ENCODE data around the gene FZR1. TPM values are rescaled to one million over a fixed set of nuclear protein-coding genes. Genes with fewer than 3 reads are reported as not detected.
A peak's percentile ranks its signal among the peaks of the same experiment; 100 is the strongest.

Gene FZR1
- total and polyA plus RNA-seq, 2 experiments from 2014 or later: 16.1 to 39.2 TPM

DNA sequence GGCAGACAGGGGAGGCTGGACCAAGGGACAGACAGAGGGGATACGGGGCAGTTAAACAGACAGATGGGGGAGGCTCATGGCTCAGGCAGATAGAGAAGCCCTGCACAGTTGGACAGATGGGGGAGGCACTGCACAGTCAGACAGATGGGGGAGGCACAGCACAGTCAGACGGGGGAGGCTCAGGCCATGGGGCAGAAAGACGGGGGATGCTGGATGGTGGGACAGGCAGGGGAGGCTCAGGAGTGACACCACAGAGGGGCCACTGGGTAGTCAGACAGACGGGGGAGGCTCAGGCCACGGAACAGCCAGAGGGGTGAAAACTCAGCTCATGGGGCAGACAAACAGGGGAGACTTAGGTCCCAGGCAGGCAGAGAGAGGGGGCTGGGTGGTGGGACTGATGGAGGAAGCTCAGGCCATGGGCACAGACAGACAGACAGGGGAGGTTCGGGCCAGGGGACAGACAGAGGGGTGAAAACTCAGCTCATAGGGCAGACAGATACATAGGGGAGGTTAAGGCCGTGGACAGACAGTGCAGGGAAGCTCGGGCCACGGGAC, 50.4 kb downstream of the FZR1 start (continued):
- TF ChIP-seq CREB1 (CRISPR knock-in tag; IDR thresholded peaks at IDR 0.05; ENCODE audit: low read depth): no peak
- TF ChIP-seq, protein P1, sequence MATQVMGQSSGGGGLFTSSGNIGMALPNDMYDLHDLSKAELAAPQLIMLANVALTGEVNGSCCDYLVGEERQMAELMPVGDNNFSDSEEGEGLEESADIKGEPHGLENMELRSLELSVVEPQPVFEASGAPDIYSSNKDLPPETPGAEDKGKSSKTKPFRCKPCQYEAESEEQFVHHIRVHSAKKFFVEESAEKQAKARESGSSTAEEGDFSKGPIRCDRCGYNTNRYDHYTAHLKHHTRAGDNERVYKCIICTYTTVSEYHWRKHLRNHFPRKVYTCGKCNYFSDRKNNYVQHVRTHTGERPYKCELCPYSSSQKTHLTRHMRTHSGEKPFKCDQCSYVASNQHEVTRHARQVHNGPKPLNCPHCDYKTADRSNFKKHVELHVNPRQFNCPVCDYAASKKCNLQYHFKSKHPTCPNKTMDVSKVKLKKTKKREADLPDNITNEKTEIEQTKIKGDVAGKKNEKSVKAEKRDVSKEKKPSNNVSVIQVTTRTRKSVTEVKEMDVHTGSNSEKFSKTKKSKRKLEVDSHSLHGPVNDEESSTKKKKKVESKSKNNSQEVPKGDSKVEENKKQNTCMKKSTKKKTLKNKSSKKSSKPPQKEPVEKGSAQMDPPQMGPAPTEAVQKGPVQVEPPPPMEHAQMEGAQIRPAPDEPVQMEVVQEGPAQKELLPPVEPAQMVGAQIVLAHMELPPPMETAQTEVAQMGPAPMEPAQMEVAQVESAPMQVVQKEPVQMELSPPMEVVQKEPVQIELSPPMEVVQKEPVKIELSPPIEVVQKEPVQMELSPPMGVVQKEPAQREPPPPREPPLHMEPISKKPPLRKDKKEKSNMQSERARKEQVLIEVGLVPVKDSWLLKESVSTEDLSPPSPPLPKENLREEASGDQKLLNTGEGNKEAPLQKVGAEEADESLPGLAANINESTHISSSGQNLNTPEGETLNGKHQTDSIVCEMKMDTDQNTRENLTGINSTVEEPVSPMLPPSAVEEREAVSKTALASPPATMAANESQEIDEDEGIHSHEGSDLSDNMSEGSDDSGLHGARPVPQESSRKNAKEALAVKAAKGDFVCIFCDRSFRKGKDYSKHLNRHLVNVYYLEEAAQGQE (IDR thresholded peaks at IDR 0.05; ENCODE audit: unreplicated experiment): no peak
- TF ChIP-seq CTCF (conservative IDR thresholded peaks at IDR 0.05; ENCODE audit: low read depth in 2 of 2): no peak
- TF ChIP-seq EZH2 (IDR thresholded peaks at IDR 0.05; ENCODE audit: low read depth, unreplicated experiment): no peak
- TF ChIP-seq EZH2phosphoT487 (IDR thresholded peaks at IDR 0.05; ENCODE audit: unreplicated experiment): no peak

- no peak overlapping the region for H2AFZ ChIP-seq
Observed at GRCh38 chr19:3556978-3557460, 50.9 kb downstream of the FZR1 start.

More at GRCh38 chr19:3556978-3557460, 50.9 kb downstream of the FZR1 start:
- no peaks in the 10 kb centered on the region; the same call in 2 of the 3 replicates for H3K36me3 Mint-ChIP-seq (ENCODE audit: low read depth)
- Histone ChIP-seq H3K4me2 (peak overlapping the region; percentile 86), H3K9me2 (ENCODE audit: insufficient read depth) (no peaks in the 10 kb centered on the region), H3K27ac (ENCODE audit: low read depth) (no peak overlapping the region), H3K27me3 (ENCODE audit: insufficient read depth) (peaks cover 10% of the 10 kb centered on the region; the same call in 1 of the 2 replicates), H3K36me3 (ENCODE audit: insufficient read depth) (no peaks in the 10 kb centered on the region), H3K4me1 (ENCODE audit: insufficient read depth) (no peaks in the 10 kb centered on the region; the same call in 1 of the 2 replicates), H4K20me1 (replicated peaks; ENCODE audit: insufficient read depth) (peaks cover 6% of the 10 kb centered on the region; the same call in 1 of the 2 replicates), H3K4me3 (peak overlapping the region; percentile 85), H3F3A (replicated peaks; ENCODE audit: low read depth) (no peaks in the 10 kb centered on the region), H3K79me2 (replicated peaks; ENCODE audit: insufficient read depth) (peaks cover 18% of the 10 kb centered on the region)
- TF ChIP-seq JUNB (IDR thresholded peaks at IDR 0.05; ENCODE audit: unreplicated experiment) (no peak), ZNF331 (CRISPR knock-in tag; IDR thresholded peaks at IDR 0.05; ENCODE audit: low read depth) (no peak)
- TF ChIP-seq, protein P1 (IDR thresholded peaks at IDR 0.05; ENCODE audit: unreplicated experiment): peak; percentile 13
- peaks cover 7% of the 10 kb centered on the region for H3K4me1 Mint-ChIP-seq
- DNase-seq (ENCODE audit: low spot score) (peak; percentile 51), ATAC-seq (peak; percentile 28)
- H3K27ac Mint-ChIP-seq: no peak overlapping the region; the same call in 1 of the 2 replicates
- H3K4me3 Mint-ChIP-seq: peak overlapping the region; percentile 86
- no peaks in the 10 kb centered on the region for H3K9me3 Mint-ChIP-seq
- H3K27me3 Mint-ChIP-seq (ENCODE audit: insufficient read depth, low read depth, poor library complexity): peaks cover 18% of the 10 kb centered on the region
